Inflammatory macrophage (primary cell): ENCODE data around the gene ZBTB46.
"Not testable (repeated sequence)": the region's sequence is repeated elsewhere in the genome, so short reads cannot be mapped to it uniquely, and the experiment has no call there.

Source experiments
- DNase-seq, 2 donors: peaks; one replicate each; pipeline ENCODE4 v3.0.0-alpha.2; 2020 to 2022

Gene ZBTB46

GRCh38 chr20:63733579-63734081, 97.4 kb downstream of the ZBTB46 start:
- no peak for DNase-seq

GRCh38 chr20:63733117-63733516, 97.9 kb downstream of the ZBTB46 start:
- no peak for DNase-seq

- no peak for DNase-seq
Observed at GRCh38 chr20:63732118-63733095, 98.7 kb downstream of the ZBTB46 start.

- no peak for DNase-seq
Observed at GRCh38 chr20:63731410-63731809, 99.7 kb downstream of the ZBTB46 start.

GRCh38 chr20:63730189-63730733, 100.8 kb downstream of the ZBTB46 start:
- DNase-seq: not testable (repeated sequence)

GRCh38 chr20:63722967-63723622, 108.0 kb downstream of the ZBTB46 start:
- DNase-seq: not testable (repeated sequence)

GRCh38 chr20:63718996-63719395, 112.1 kb downstream of the ZBTB46 start:
- no peak for DNase-seq

- no peak for DNase-seq
Observed at GRCh38 chr20:63714858-63715257, 116.2 kb downstream of the ZBTB46 start.

- no peak for DNase-seq
Observed at GRCh38 chr20:63712191-63712590, 118.9 kb downstream of the ZBTB46 start.

GRCh38 chr20:63711085-63711645, 119.9 kb downstream of the ZBTB46 start:
- no peak for DNase-seq

- no peak for DNase-seq
Observed at GRCh38 chr20:63709149-63709527, 121.9 kb downstream of the ZBTB46 start.

- DNase-seq: no peak
Observed at GRCh38 chr20:63708301-63709148, 122.5 kb downstream of the ZBTB46 start.

GRCh38 chr20:63707558-63708300, 123.3 kb downstream of the ZBTB46 start, which contains the start of the genes ARFRP1 and ZGPAT:
Gene ARFRP1 (minus strand): TSS chr20:63707976. CDS start chr20:63707091, 885 bp downstream.
Gene ZGPAT (plus strand): TSS chr20:63708039. CDS start chr20:63708581, 542 bp downstream.
- DNase-seq: peak; percentile 89 to 94

- peak; percentile 67 to 84 for DNase-seq
Observed at GRCh38 chr20:63706852-63707557, 124.1 kb downstream of the ZBTB46 start.

GRCh38 chr20:63706027-63706695, 124.9 kb downstream of the ZBTB46 start:
- no peak for DNase-seq

- DNase-seq: no peak
Observed at GRCh38 chr20:63705232-63706026, 125.6 kb downstream of the ZBTB46 start.

- DNase-seq: no peak
Observed at GRCh38 chr20:63704749-63705117, 126.3 kb downstream of the ZBTB46 start.

- DNase-seq: no peak
Observed at GRCh38 chr20:63703976-63704748, 126.9 kb downstream of the ZBTB46 start.
